22Rv1 (cell line): ENCODE measurements around the gene ACVR2A.

Experiments used
- ZFX ChIP-seq: fragments of 450-650 bp; IDR thresholded peaks from 2 replicates; pipeline ENCODE4 v1.6.1; 2017; ENCODE audit warnings: antibody characterized with exemption, borderline replicate concordance
- TF ChIP-seq, protein P1 (sequence below): fragments of 450-650 bp; IDR thresholded peaks from 2 replicates; pipeline ENCODE4 v1.5.1; 2017; ENCODE audit warnings: mild to moderate bottlenecking

DNA sequence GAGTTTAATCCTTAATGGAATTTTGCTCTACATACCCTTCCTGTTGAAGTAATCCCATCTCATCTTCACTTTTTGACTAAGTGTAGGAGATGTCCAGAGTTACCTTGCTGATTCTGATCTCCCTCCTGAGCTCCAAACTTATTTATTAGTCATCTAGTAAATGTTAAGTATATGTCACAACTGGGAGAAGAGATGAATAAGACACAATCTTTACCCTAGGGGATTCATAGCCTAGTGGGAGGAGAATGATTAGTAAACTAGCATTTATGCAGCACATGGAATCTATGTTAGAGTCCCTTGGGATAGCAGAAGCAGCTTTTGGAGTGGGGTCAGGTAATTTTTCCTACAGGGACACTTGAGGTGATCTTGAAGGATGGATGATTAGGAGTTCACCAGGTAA, 20.7 kb downstream of the ACVR2A start:
- TF ChIP-seq, protein P1, sequence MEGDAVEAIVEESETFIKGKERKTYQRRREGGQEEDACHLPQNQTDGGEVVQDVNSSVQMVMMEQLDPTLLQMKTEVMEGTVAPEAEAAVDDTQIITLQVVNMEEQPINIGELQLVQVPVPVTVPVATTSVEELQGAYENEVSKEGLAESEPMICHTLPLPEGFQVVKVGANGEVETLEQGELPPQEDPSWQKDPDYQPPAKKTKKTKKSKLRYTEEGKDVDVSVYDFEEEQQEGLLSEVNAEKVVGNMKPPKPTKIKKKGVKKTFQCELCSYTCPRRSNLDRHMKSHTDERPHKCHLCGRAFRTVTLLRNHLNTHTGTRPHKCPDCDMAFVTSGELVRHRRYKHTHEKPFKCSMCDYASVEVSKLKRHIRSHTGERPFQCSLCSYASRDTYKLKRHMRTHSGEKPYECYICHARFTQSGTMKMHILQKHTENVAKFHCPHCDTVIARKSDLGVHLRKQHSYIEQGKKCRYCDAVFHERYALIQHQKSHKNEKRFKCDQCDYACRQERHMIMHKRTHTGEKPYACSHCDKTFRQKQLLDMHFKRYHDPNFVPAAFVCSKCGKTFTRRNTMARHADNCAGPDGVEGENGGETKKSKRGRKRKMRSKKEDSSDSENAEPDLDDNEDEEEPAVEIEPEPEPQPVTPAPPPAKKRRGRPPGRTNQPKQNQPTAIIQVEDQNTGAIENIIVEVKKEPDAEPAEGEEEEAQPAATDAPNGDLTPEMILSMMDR: no peak
- TF ChIP-seq ZFX: no peak
